ENCODE measurements around the gene ZBTB20. TPM values are rescaled to one million over a fixed set of nuclear protein-coding genes. Genes with fewer than 3 reads are reported as not detected.

The ZBTB20 gene
- total RNA-seq, 1 experiment from 2014 or later, result 3.7 TPM

GRCh38 chr3:114427285-114428043 lies 719.6 kb downstream of the ZBTB20 start:
- Histone ChIP-seq H3K4me2 (ENCODE audit: low read length) (no peak overlapping the region), H3K4me1 (ENCODE audit: insufficient read depth, low read length) (no peaks in the 10 kb centered on the region), H3K4me3 (ENCODE audit: low read length) (no peak overlapping the region), H3K27me3 (ENCODE audit: low read length) (peaks cover 6% of the 10 kb centered on the region; the same call in 1 of the 2 replicates), H3K27ac (ENCODE audit: low read length) (no peak overlapping the region), H4K20me1 (ENCODE audit: low read length) (no peaks in the 10 kb centered on the region), H3K9ac (ENCODE audit: low read length) (no peak overlapping the region), H2AFZ (ENCODE audit: low read length) (no peak overlapping the region), H3K79me2 (ENCODE audit: low read length) (no peaks in the 10 kb centered on the region), H3K36me3 (ENCODE audit: low read depth, low read length) (no peaks in the 10 kb centered on the region), H3K9me3 (ENCODE audit: low read length) (no peaks in the 10 kb centered on the region), H3K9me2 (replicated peaks; ENCODE audit: low read length) (no peaks in the 10 kb centered on the region), H3F3A (ENCODE audit: low read length, unreplicated experiment) (no peaks in the 10 kb centered on the region)
- ChIA-PET POLR2A (ENCODE audit: unreplicated experiment) (no interaction called here), CTCF (no interaction called here)
- no peak for TF ChIP-seq CTCF (conservative IDR thresholded peaks at IDR 0.05; ENCODE audit: low read depth, low read length)
- no peak for TF ChIP-seq EZH2phosphoT487 (IDR thresholded peaks at IDR 0.05; ENCODE audit: borderline replicate concordance, low read length)
- no peak for TF ChIP-seq EZH2 (IDR thresholded peaks at IDR 0.05; ENCODE audit: low read length, unreplicated experiment)
- DNase-seq (no peak), ATAC-seq (no peak)
- intact Hi-C loops (cut with micrococcal nuclease), result no loop called here
- no TSS peak for BruUV-seq (replicated peaks)

GRCh38 chr3:114424337-114424736 lies 722.8 kb downstream of the ZBTB20 start:
- Histone ChIP-seq H4K20me1 (ENCODE audit: low read length) (no peaks in the 10 kb centered on the region), H2AFZ (ENCODE audit: low read length) (no peak overlapping the region), H3K9ac (ENCODE audit: low read length) (no peak overlapping the region), H3K4me3 (ENCODE audit: low read length) (no peak overlapping the region), H3F3A (ENCODE audit: low read length, unreplicated experiment) (no peaks in the 10 kb centered on the region), H3K36me3 (ENCODE audit: low read depth, low read length) (no peaks in the 10 kb centered on the region), H3K9me2 (replicated peaks; ENCODE audit: low read length) (no peaks in the 10 kb centered on the region), H3K27me3 (ENCODE audit: low read length) (peaks cover 6% of the 10 kb centered on the region; the same call in 1 of the 2 replicates), H3K79me2 (ENCODE audit: low read length) (no peaks in the 10 kb centered on the region), H3K27ac (ENCODE audit: low read length) (no peak overlapping the region), H3K4me1 (ENCODE audit: insufficient read depth, low read length) (no peaks in the 10 kb centered on the region), H3K4me2 (ENCODE audit: low read length) (no peak overlapping the region), H3K9me3 (ENCODE audit: low read length) (no peaks in the 10 kb centered on the region)
- intact Hi-C loops (cut with micrococcal nuclease), result no loop called here
- BruUV-seq (replicated peaks), result no TSS peak
- ChIA-PET POLR2A (ENCODE audit: unreplicated experiment) (no interaction called here), CTCF (no interaction called here)
- ATAC-seq (no peak), DNase-seq (no peak)
- TF ChIP-seq EZH2phosphoT487 (IDR thresholded peaks at IDR 0.05; ENCODE audit: borderline replicate concordance, low read length), result no peak

GRCh38 chr3:114421204-114421603 lies 725.9 kb downstream of the ZBTB20 start:
- ATAC-seq (no peak), DNase-seq (no peak)
- H3K27ac ChIP-seq (ENCODE audit: low read length), result no peak overlapping the region
- H3K9me2 ChIP-seq (replicated peaks; ENCODE audit: low read length), result no peaks in the 10 kb centered on the region
- POLR2A ChIA-PET (ENCODE audit: unreplicated experiment), result no interaction called here
- no peaks in the 10 kb centered on the region for H3F3A ChIP-seq (ENCODE audit: low read length, unreplicated experiment)
- H3K36me3 ChIP-seq (ENCODE audit: low read depth, low read length), result no peaks in the 10 kb centered on the region
- CTCF ChIA-PET, result no interaction called here
- H3K9me3 ChIP-seq (ENCODE audit: low read length), result no peaks in the 10 kb centered on the region
- no peak overlapping the region for H3K4me3 ChIP-seq (ENCODE audit: low read length)
- BruUV-seq (replicated peaks), result no TSS peak
- H3K79me2 ChIP-seq (ENCODE audit: low read length), result no peaks in the 10 kb centered on the region
- no peak for TF ChIP-seq CTCF (conservative IDR thresholded peaks at IDR 0.05; ENCODE audit: low read depth, low read length)
- TF ChIP-seq EZH2 (IDR thresholded peaks at IDR 0.05; ENCODE audit: low read length, unreplicated experiment), result no peak
- no peak for TF ChIP-seq EZH2phosphoT487 (IDR thresholded peaks at IDR 0.05; ENCODE audit: borderline replicate concordance, low read length)
- intact Hi-C loops (cut with micrococcal nuclease), result no loop called here
- no peaks in the 10 kb centered on the region; the same call in 1 of the 2 replicates for H3K27me3 ChIP-seq (ENCODE audit: low read length)
- H3K4me1 ChIP-seq (ENCODE audit: insufficient read depth, low read length), result no peaks in the 10 kb centered on the region
- H2AFZ ChIP-seq (ENCODE audit: low read length), result no peak overlapping the region
- no peak overlapping the region for H3K4me2 ChIP-seq (ENCODE audit: low read length)
- H3K9ac ChIP-seq (ENCODE audit: low read length), result no peak overlapping the region
- H4K20me1 ChIP-seq (ENCODE audit: low read length), result no peaks in the 10 kb centered on the region

Measured in PC-3 (cell line).